OCI-LY1 (cell line): Measurements from ENCODE around the gene ROBO1.
"Not testable (repeated sequence)": the region's sequence is repeated elsewhere in the genome, so short reads cannot be mapped to it uniquely, and the experiment has no call there.

ENCODE experiments used
- H2AFZ ChIP-seq: fragments of 200-600 bp; sonication (generic), shearing (Covaris generic); 2 replicates; pipeline ENCODE4 v1.6.0; 2014; ENCODE audit warnings: antibody characterized with exemption, mild to moderate bottlenecking, low read length
- H3F3A ChIP-seq: fragments of 200-600 bp; sonication (generic), shearing (Covaris generic); 2 replicates; pipeline ENCODE4 v1.6.0; 2014; ENCODE audit warnings: mild to moderate bottlenecking, antibody characterized with exemption, low read length, moderate library complexity; ENCODE audit not compliant: insufficient read depth
- H3K27ac ChIP-seq: fragments of 200-600 bp; sonication (generic); 2 replicates; pipeline ENCODE4 v1.5.1; 2014; ENCODE audit warnings: low read length, mixed run types, mild to moderate bottlenecking, low read depth; ENCODE audit not compliant: poor library complexity, severe bottlenecking
- H3K27me3 ChIP-seq: fragments of 200-600 bp; sonication (generic); 2 replicates; pipeline ENCODE4 v1.6.0; 2014; ENCODE audit warnings: antibody characterized with exemption, mild to moderate bottlenecking, low read length, moderate library complexity; ENCODE audit not compliant: insufficient read depth
- H3K36me3 ChIP-seq: fragments of 200-600 bp; sonication (generic); 2 replicates; pipeline ENCODE4 v1.6.1; 2014; ENCODE audit warnings: mild to moderate bottlenecking, antibody characterized with exemption, low read length, moderate library complexity, mixed read lengths; ENCODE audit not compliant: insufficient read depth
- H3K4me1 ChIP-seq: fragments of 200-600 bp; sonication (generic); 2 replicates; pipeline ENCODE4 v1.5.1; 2014; ENCODE audit warnings: mild to moderate bottlenecking, low read length, moderate library complexity; ENCODE audit not compliant: insufficient read depth, severe bottlenecking
- H3K4me2 ChIP-seq: fragments of 200-600 bp; sonication (generic), shearing (Covaris generic); 2 replicates; pipeline ENCODE4 v1.6.1; 2014; ENCODE audit warnings: low read length
- H3K4me3 ChIP-seq: fragments of 200-600 bp; sonication (generic); 2 replicates; pipeline ENCODE4 v1.5.1; 2014; ENCODE audit warnings: low read length, low read depth, mild to moderate bottlenecking, mixed read lengths; ENCODE audit not compliant: poor library complexity, severe bottlenecking
- H3K79me2 ChIP-seq: fragments of 200-600 bp; shearing (Covaris generic); 2 replicates; pipeline ENCODE4 v1.6.1; 2016; ENCODE audit warnings: mixed run types, low read length, mixed read lengths; ENCODE audit not compliant: insufficient read depth
- H3K9ac ChIP-seq: fragments of 200-600 bp; sonication (generic), shearing (Covaris generic); 2 replicates; pipeline ENCODE4 v1.6.1; 2014; ENCODE audit warnings: mild to moderate bottlenecking, low read length, mixed read lengths
- H3K9me2 ChIP-seq: fragments of 200-600 bp; sonication (generic), shearing (Covaris generic); 2 replicates; pipeline ENCODE4 v1.6.1; 2014; ENCODE audit warnings: low read depth, mild to moderate bottlenecking, low read length, mixed read lengths
- H3K9me3 ChIP-seq: fragments of 200-600 bp; shearing (Covaris generic); 2 replicates; pipeline ENCODE4 v1.6.1; 2014; ENCODE audit warnings: low read length, mixed read lengths
- H4K20me1 ChIP-seq: fragments of 200-600 bp; sonication (generic), shearing (Covaris generic); 2 replicates; pipeline ENCODE4 v1.6.0; 2016; ENCODE audit warnings: mild to moderate bottlenecking, low read length; ENCODE audit not compliant: insufficient read depth
- CTCF ChIP-seq: fragments of 200-600 bp; sonication (generic), shearing (Covaris generic); IDR thresholded peaks from 2 replicates; pipeline ENCODE4 v1.5.1; 2017; ENCODE audit warnings: mild to moderate bottlenecking, antibody characterized with exemption, low read length, moderate library complexity, mixed read lengths
- EZH2 ChIP-seq: fragments of 200-600 bp; sonication (generic), shearing (Covaris generic); IDR thresholded peaks from 2 replicates; pipeline ENCODE4 v1.8.0; 2017; ENCODE audit warnings: borderline replicate concordance, mixed run types, mild to moderate bottlenecking, antibody characterized with exemption, low read length, moderate library complexity, mixed read lengths

ROBO1 gene

GRCh38 chr3:78689378-78689777, 1078.4 kb downstream of the ROBO1 start:
- Histone ChIP-seq H3K4me1 (no peaks in the 10 kb centered on the region), H3K4me2 (no peak overlapping the region), H3K36me3 (no peaks in the 10 kb centered on the region), H3F3A (no peaks in the 10 kb centered on the region), H2AFZ (no peak overlapping the region), H3K4me3 (no peak overlapping the region), H3K9me2 (no peaks in the 10 kb centered on the region), H3K27me3 (no peaks in the 10 kb centered on the region), H3K27ac (no peak overlapping the region), H3K9ac (no peak overlapping the region), H3K9me3 (no peaks in the 10 kb centered on the region), H4K20me1 (no peaks in the 10 kb centered on the region), H3K79me2 (no peaks in the 10 kb centered on the region)
- no peak for TF ChIP-seq CTCF
- no peak for TF ChIP-seq EZH2

GRCh38 chr3:78687520-78687919, 1080.3 kb downstream of the ROBO1 start:
- H2AFZ ChIP-seq, result no peak overlapping the region
- H4K20me1 ChIP-seq, result no peaks in the 10 kb centered on the region
- H3K79me2 ChIP-seq, result no peaks in the 10 kb centered on the region
- TF ChIP-seq CTCF, result no peak
- no peak for TF ChIP-seq EZH2
- no peak overlapping the region for H3K9ac ChIP-seq
- H3K4me2 ChIP-seq, result no peak overlapping the region
- no peak overlapping the region for H3K27ac ChIP-seq
- no peaks in the 10 kb centered on the region for H3K4me1 ChIP-seq
- H3K4me3 ChIP-seq, result no peak overlapping the region
- H3F3A ChIP-seq, result no peaks in the 10 kb centered on the region
- H3K27me3 ChIP-seq, result no peaks in the 10 kb centered on the region
- no peaks in the 10 kb centered on the region for H3K9me2 ChIP-seq
- no peaks in the 10 kb centered on the region for H3K9me3 ChIP-seq
- no peaks in the 10 kb centered on the region for H3K36me3 ChIP-seq

- H3K27ac ChIP-seq, result no peak overlapping the region
Measured at GRCh38 chr3:78683284-78683683, 1084.5 kb downstream of the ROBO1 start.

GRCh38 chr3:78675119-78675805, 1092.5 kb downstream of the ROBO1 start:
- H3K9me3 ChIP-seq, H3K4me1 ChIP-seq, H3K9me2 ChIP-seq, H4K20me1 ChIP-seq, H3K4me3 ChIP-seq, H3K9ac ChIP-seq, H3K27ac ChIP-seq, H3K27me3 ChIP-seq, H3K4me2 ChIP-seq, H3K36me3 ChIP-seq, H3K79me2 ChIP-seq, H3F3A ChIP-seq, H2AFZ ChIP-seq: not testable (repeated sequence)

More at GRCh38 chr3:78683284-78683683, 1084.5 kb downstream of the ROBO1 start:
- H3K4me2 ChIP-seq, result no peak overlapping the region
- no peaks in the 10 kb centered on the region for H3K27me3 ChIP-seq
- no peaks in the 10 kb centered on the region for H3K9me3 ChIP-seq
- H3K9me2 ChIP-seq, result no peaks in the 10 kb centered on the region
- H3K79me2 ChIP-seq, result no peaks in the 10 kb centered on the region
- H3K4me3 ChIP-seq, result no peak overlapping the region
- no peaks in the 10 kb centered on the region for H4K20me1 ChIP-seq
- no peaks in the 10 kb centered on the region for H3K4me1 ChIP-seq
- H3F3A ChIP-seq, result no peaks in the 10 kb centered on the region
- no peak overlapping the region for H2AFZ ChIP-seq
- no peaks in the 10 kb centered on the region for H3K36me3 ChIP-seq
- no peak for TF ChIP-seq CTCF
- TF ChIP-seq EZH2, result no peak
- H3K9ac ChIP-seq, result no peak overlapping the region
